Loucy (cell line): ENCODE data around the gene MYH6.

ENCODE experiments used
- H2AFZ ChIP-seq: fragments of 200-600 bp; sonication (generic); 2 replicates; pipeline ENCODE4 v1.6.0; 2016; ENCODE audit warnings: antibody characterized with exemption, mild to moderate bottlenecking, low read length, moderate library complexity
- H3F3A ChIP-seq: fragments of 200-600 bp; 2 replicates; pipeline ENCODE4 v1.6.0; 2016; ENCODE audit warnings: antibody characterized with exemption, low read depth, mild to moderate bottlenecking
- H3K27me3 ChIP-seq: fragments of 200-600 bp; sonication (generic); 2 replicates; pipeline ENCODE4 v1.6.1; 2014; ENCODE audit warnings: low read length, mild to moderate bottlenecking; ENCODE audit not compliant: insufficient read depth, poor library complexity, severe bottlenecking
- H3K36me3 ChIP-seq: fragments of 200-600 bp; sonication (generic); 2 replicates; pipeline ENCODE4 v1.6.1; 2016; ENCODE audit warnings: low read length; ENCODE audit not compliant: insufficient read depth
- H3K4me1 ChIP-seq: fragments of 200-600 bp; sonication (generic); 2 replicates; pipeline ENCODE4 v1.5.1; 2014; ENCODE audit warnings: low read length, mild to moderate bottlenecking; ENCODE audit not compliant: insufficient read depth, poor library complexity, severe bottlenecking
- H3K4me2 ChIP-seq: fragments of 200-600 bp; sonication (generic); 2 replicates; pipeline ENCODE4 v1.6.0; 2014; ENCODE audit warnings: antibody characterized with exemption, low read length, low read depth, mild to moderate bottlenecking; ENCODE audit not compliant: poor library complexity, severe bottlenecking
- H3K4me3 ChIP-seq: fragments of 200-600 bp; sonication (generic); 2 replicates; pipeline ENCODE4 v1.5.1; 2014; ENCODE audit warnings: low read length, mild to moderate bottlenecking, mixed read lengths; ENCODE audit not compliant: poor library complexity, severe bottlenecking
- H3K79me2 ChIP-seq: fragments of 200-600 bp; sonication (generic); 2 replicates; pipeline ENCODE4 v1.6.1; 2014; ENCODE audit warnings: low read length; ENCODE audit not compliant: insufficient read depth
- H3K9ac ChIP-seq: fragments of 200-600 bp; sonication (generic); 2 replicates; pipeline ENCODE4 v1.6.0; 2014; ENCODE audit warnings: mild to moderate bottlenecking, low read depth, low read length, moderate library complexity; ENCODE audit not compliant: poor library complexity, severe bottlenecking
- H3K9me2 ChIP-seq: fragments of 200-600 bp; sonication (generic); replicated peaks from 2 replicates; pipeline ENCODE4 v1.6.1; 2016; ENCODE audit warnings: low read depth, low read length, mixed read lengths
- H3K9me3 ChIP-seq: fragments of 200-600 bp; sonication (generic); 2 replicates; pipeline ENCODE4 v1.6.1; 2014; ENCODE audit warnings: mild to moderate bottlenecking, antibody characterized with exemption, low read length, low read depth; ENCODE audit not compliant: insufficient read depth
- H4K20me1 ChIP-seq: fragments of 200-600 bp; sonication (generic); 2 replicates; pipeline ENCODE4 v1.6.0; 2014; ENCODE audit warnings: antibody characterized with exemption, low read length, mild to moderate bottlenecking; ENCODE audit not compliant: insufficient read depth, poor library complexity, severe bottlenecking
- EZH2phosphoT487 ChIP-seq: fragments of 200-600 bp; IDR thresholded peaks from 2 replicates; pipeline ENCODE4 v1.6.1; 2018; ENCODE audit warnings: antibody characterized with exemption, mild to moderate bottlenecking, moderate library complexity, borderline replicate concordance
- TF ChIP-seq, protein P1 (sequence below): fragments of 200-600 bp; sonication (generic); conservative IDR thresholded peaks from 2 replicates; pipeline ENCODE4 v1.5.1; 2014; ENCODE audit warnings: mild to moderate bottlenecking, antibody characterized with exemption, low read length

The MYH6 gene

DNA sequence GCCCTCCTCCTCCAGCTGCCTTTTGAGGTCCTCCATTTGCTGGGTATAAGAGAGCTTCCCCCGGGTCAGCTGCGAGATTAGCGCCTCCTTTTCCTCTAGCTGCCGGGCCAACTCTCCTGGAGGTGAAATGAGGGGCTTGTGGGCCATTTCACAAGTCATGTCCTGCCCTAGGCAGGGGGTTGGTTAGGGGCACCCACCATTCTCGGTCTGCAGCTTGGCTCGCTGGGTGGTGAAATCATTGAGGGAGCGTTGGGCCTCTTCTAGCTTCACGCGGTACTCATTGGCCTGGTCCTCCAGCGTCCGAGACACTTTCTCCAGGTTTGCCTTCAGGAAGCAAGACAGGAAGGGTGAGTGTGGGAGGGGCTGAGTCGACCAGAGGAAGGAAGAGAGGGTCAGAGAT, 18.7 kb downstream of the MYH6 start:
- H3K4me3 ChIP-seq: no peak overlapping the region
- no peaks in the 10 kb centered on the region for H3K27me3 ChIP-seq
- no peaks in the 10 kb centered on the region for H3K4me1 ChIP-seq
- H4K20me1 ChIP-seq: no peaks in the 10 kb centered on the region
- no peaks in the 10 kb centered on the region for H3F3A ChIP-seq
- no peak overlapping the region for H2AFZ ChIP-seq
- no peaks in the 10 kb centered on the region for H3K9me3 ChIP-seq
- no peak for TF ChIP-seq EZH2phosphoT487
- TF ChIP-seq, protein P1, sequence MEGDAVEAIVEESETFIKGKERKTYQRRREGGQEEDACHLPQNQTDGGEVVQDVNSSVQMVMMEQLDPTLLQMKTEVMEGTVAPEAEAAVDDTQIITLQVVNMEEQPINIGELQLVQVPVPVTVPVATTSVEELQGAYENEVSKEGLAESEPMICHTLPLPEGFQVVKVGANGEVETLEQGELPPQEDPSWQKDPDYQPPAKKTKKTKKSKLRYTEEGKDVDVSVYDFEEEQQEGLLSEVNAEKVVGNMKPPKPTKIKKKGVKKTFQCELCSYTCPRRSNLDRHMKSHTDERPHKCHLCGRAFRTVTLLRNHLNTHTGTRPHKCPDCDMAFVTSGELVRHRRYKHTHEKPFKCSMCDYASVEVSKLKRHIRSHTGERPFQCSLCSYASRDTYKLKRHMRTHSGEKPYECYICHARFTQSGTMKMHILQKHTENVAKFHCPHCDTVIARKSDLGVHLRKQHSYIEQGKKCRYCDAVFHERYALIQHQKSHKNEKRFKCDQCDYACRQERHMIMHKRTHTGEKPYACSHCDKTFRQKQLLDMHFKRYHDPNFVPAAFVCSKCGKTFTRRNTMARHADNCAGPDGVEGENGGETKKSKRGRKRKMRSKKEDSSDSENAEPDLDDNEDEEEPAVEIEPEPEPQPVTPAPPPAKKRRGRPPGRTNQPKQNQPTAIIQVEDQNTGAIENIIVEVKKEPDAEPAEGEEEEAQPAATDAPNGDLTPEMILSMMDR: no peak
- H3K36me3 ChIP-seq: no peaks in the 10 kb centered on the region
- no peaks in the 10 kb centered on the region for H3K9me2 ChIP-seq
- H3K4me2 ChIP-seq: no peak overlapping the region
- no peak overlapping the region for H3K9ac ChIP-seq
- no peaks in the 10 kb centered on the region for H3K79me2 ChIP-seq

DNA sequence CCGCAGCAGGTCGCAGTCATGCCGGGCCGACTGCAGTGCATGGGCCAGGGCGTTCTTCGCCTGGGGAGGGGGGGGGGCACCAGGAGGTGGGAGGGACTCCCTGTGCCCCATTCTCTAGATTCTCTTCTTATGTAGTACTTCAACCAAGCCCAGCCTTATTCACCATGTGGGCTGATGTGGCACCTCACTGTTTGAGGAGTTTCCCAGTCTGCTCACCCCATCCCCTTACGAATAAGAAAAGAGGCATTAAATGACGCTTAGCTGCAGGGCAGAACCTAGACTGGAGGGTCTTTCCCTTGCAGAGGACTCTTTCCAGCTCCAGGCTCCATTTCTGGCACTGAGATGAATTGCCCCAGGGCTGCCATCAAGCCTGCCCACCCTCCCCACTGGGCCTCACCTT, 19.1 kb downstream of the MYH6 start:
- no peak overlapping the region for H3K4me2 ChIP-seq
- H3K9me3 ChIP-seq: no peaks in the 10 kb centered on the region
- no peaks in the 10 kb centered on the region for H3K9me2 ChIP-seq
- H3K4me3 ChIP-seq: no peak overlapping the region
- H3K36me3 ChIP-seq: no peaks in the 10 kb centered on the region
- H3F3A ChIP-seq: no peaks in the 10 kb centered on the region
- H3K4me1 ChIP-seq: no peaks in the 10 kb centered on the region
- H3K79me2 ChIP-seq: no peaks in the 10 kb centered on the region
- H2AFZ ChIP-seq: no peak overlapping the region
- no peak overlapping the region for H3K9ac ChIP-seq
- no peaks in the 10 kb centered on the region for H3K27me3 ChIP-seq
- no peaks in the 10 kb centered on the region for H4K20me1 ChIP-seq
- TF ChIP-seq, protein P1: no peak
- TF ChIP-seq EZH2phosphoT487: no peak

DNA sequence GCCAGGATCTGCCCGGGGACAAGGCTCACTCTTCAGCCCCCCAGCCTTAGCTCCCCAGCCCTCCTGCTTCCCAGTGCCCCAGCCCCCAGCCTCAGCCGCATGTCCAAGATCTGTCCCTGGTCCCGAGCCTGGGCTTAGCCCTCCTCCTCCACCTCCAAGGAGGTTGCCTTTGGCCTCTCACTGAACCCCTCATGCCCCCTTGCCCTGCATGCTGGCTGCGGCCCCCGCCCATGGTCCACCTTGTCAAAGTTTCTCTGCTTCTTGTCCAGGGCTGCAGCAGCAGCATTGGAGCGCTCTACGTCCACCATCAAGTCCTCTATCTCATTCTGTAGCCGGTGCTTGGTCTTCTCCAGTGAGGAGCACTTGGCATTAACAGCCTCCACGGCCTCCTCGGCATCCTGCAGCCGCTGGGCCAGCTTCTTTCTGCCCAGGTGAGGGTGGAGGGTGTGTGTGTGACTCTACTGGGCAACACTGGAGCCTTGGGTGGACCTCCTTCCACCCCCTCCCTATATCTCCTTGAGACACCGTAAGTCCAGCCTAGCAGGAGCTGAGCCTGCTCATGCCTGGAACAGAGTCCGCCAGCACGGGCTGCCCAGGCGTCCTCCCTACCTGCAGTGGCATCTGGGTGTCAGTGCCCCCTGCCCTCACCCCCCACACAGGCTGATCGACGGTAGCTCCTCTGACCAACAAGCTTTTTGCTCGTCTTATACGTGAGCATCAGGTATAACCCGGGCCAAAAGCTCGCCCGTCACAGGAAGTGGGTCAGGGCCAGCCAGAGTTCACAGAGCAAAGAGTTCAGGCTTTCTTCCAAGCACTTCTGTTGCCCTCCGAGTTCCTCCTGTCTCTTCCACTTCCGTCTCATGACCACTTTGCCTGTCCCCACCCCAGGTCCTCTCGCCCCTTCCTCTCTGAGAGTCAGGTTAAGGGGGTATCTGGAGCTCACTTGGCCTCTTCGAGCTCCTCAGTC, 19.9 kb downstream of the MYH6 start:
- no peak overlapping the region for H3K4me2 ChIP-seq
- H2AFZ ChIP-seq: no peak overlapping the region
- no peaks in the 10 kb centered on the region for H3K27me3 ChIP-seq
- H3K4me1 ChIP-seq: no peaks in the 10 kb centered on the region
- no peaks in the 10 kb centered on the region for H4K20me1 ChIP-seq
- no peaks in the 10 kb centered on the region for H3F3A ChIP-seq
- no peak overlapping the region for H3K9ac ChIP-seq
- no peaks in the 10 kb centered on the region for H3K36me3 ChIP-seq
- H3K9me3 ChIP-seq: no peaks in the 10 kb centered on the region
- H3K4me3 ChIP-seq: no peak overlapping the region
- no peaks in the 10 kb centered on the region for H3K79me2 ChIP-seq
- H3K9me2 ChIP-seq: no peaks in the 10 kb centered on the region
- TF ChIP-seq, protein P1: no peak
- no peak for TF ChIP-seq EZH2phosphoT487
